Stimulated activated CD4-positive, alpha-beta T cell treated with anti-CD3 and anti-CD28 coated beads, Interleukin-4, amount 100 ng/mL, for 24 hours (primary cell): ENCODE measurements around the gene CLCN4.

Source experiments
- DNase-seq: peaks from one replicate; pipeline ENCODE4 v3.0.0-alpha.2; 2020

Gene CLCN4

DNA sequence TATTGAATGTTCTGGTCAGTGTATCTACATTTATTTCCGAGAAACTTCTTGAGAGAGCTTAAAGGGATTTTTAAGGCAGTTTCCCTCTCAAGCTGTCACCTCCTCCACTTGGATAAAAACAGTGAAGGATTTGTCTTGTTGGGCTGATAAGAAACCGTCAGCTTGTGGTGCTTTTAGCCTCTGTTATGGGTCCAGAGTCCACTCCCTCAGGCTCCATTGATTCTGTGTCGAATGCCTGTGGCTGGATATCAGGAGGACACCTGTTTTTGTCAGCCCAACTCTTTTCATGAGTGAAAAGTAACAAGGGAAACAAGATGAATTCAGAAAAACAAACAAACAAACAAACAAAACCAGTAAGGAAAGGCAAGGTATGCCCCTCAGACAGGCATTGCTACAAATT is 12.4 kb downstream of the CLCN4 start:
- DNase-seq = no peak

DNA sequence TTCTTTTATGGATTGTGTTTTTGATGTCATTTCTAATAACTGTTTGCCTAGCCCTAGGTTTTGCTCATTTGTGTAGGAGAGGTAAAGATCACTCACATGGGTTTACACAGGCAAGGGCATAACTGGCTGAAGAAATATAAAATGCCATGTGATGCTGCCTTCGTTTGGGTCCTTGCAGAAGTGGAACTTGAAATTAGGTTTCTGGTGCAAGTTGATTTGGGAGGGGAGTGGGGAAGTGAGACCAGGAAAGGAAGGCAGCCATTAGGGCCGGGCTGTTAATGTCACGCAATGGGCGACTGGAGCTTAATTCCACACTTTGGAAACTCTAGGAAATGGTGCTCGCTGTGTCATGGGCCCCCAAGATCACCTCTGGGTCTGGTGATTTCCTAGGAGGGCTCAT is 14.5 kb downstream of the CLCN4 start:
- DNase-seq = no peak

DNA sequence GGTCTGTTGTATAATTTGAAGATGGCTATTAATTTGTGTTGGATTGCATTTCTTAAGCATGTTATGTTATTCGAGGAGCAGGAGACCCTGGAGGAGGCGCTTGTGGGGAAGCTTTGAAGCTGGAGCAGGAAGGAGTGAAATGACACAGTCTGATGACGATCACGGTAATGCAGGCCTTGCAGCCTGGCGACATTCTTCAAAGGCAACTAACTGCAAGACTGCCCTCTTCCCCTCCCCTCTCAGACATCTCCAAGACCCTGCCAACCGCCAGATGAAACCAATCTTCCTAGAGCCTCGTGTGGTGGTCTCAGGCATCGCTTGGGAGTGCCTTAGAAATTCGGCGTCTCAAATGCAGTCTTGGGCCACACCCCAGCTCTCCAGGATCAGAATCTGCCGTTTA is 16.1 kb downstream of the CLCN4 start:
- no peak for DNase-seq

DNA sequence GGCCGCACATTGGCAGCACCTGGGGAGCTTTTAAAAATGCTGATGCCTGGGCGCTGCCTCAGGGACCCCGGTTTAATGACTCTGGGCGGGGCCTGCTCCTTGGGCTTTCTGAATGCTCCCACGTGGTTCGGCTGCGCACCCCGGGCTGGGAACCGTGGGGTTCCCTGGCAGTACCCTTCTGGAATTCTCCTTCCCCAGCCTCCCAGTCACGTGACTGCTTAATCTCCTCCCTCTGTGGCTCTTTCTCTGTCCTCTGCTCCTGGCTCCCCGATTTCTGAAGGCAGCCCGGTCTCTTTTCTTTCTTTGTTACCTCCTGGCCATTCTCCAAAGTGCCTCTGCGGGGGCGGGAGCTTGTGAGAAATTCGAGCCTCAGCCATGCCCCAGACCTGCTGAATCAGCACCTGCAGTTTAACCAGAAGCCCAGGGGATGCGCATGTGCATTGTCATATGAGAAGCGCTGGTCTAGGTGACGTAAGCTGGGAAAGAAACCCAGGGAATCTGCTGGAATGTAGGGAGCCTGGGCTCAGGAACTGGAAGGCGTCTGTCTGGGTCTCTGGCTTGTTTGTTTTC is 16.6 kb downstream of the CLCN4 start:
- DNase-seq = no peak

DNA sequence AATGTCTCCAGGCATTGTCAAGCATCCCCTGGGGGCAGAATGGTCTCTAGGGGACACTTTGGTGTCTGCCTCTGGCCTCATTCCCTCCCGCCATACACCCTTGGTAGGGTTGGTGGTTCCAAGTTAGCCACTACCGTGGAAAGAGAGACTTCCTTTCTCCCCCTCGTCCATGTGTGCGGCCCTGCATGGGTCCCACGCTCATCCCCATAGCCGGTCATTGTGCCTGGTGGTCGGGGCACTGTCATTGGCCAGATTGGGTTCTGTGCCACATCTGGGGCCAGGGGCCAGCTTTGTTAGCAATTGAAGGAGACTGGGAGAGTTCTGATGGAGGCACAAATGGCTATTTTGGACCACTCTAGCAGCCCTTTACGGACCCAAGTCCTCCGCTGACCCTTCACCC is 17.3 kb downstream of the CLCN4 start:
- DNase-seq = no peak

DNA sequence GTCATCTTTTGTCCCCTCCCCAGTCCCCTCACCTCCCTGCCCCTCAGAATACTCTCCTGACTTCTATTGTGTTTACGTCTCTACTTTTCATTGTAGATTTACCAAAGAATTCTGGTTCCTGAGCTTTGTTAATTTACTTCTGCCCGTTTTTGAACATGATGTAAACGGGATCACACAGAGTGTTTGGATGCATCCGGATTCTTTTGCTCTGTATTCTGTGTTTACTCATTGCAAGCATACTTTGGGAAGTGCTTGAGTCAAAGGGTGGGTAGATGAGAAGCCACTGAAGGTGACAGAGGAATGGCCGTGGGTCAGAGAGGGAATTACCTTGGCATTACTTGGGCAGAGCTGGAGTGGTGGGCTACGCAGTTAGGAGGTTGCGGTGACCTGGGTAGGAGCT is 18.0 kb downstream of the CLCN4 start:
- no peak for DNase-seq

DNA sequence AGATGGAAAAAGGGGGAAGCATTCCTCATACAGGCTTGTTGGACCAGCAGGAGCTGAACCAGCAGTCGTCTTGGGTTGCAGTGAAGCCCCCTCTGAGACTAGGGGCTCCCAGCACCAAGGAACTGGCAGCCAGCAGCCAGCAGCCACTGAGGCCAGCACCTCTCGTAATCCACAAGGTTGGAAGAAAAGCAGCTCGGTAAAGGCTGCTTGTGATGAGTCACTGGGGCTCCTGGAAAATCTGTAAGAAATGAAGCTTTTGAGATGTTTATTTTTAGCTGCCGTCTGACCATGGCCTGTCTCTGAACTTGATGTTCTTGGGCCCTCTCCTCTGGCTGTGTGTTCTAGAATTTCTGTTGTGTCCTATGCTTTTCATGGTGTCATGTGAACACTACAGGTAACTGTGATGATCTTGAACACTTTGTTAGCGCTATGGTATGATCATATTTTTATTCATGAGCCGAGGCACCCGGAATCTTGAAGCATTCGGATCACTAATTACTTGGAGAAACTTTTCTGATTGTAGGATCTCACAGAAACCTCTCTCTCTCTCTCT is 18.6 kb downstream of the CLCN4 start:
- no peak for DNase-seq

DNA sequence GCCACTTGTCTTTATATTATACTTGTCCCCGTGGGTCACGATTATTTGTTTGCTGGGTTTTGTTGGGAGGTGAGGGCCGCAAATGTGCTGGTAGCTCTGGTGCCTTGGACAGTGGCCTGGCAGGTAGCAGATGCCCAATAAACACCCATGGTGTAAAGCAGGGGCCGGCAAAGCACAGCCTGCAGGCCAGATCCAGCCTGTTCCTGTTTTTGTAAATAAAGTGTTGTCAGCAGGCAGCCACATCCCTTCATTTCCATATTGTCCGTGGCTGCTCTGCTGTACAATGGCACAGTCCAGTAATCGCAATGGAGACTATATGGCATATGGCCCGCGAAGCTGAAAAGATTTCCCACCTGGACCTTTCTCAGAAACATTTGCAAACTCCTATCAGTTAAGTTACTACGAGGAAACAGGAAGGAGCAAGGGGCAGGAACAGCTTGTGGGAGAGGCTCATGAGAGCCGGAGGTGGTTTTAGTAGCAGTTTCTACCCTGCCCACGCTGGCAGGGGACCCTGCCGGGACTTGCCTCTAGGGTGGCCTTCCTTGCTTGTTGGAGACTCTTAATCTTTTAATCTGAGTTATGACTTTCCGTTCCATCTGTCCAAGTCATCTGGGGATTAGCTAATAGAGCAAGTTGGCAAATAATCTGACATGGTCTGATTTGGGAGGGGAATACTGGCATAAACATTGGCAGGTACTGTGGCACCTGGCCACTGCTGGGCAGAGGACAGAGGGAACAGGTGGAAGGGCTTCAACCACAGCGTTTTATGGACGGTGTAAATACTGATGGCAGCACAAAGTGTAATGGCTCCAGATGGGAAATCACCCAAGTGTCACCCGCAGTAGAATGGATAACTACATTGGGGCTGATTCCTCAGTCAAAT is 19.6 kb downstream of the CLCN4 start:
- no peak for DNase-seq

DNA sequence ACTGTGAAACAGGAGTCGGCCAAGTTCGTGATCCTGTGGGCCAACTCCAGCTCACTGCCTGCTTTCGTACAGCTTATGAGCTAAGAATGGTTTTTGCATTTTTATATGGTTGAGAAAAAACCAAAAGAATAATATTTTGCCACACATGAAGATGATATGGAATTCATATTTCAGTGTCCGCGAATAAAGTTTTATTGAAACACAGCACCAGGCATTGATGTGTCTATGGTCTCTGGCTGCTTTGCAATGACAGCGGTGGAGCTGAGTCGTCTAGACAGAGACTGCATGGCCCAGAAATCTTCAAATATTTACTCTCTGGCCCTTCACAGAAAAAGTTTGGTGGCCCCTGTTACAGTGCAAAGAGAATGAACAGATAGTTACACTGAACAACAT is 20.2 kb downstream of the CLCN4 start:
- DNase-seq = no peak

DNA sequence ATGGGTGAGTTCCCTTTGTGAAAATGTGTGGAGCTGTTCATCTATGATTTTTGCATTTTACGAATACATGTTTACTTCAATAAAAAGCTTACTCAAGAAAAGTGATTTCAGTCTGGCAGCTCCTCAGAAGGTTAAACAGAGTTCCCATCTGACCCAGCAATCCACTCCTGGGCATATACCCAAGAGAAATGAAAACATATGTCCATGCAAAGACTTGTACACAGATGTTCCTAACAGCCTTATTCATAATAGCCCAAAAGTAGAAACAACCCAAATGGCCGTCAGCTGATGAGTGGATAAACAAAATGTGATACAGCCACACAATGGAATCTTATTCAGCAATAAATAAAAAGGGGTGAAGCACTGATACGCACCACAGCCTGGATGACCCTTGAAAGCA is 20.8 kb downstream of the CLCN4 start:
- no peak for DNase-seq

DNA sequence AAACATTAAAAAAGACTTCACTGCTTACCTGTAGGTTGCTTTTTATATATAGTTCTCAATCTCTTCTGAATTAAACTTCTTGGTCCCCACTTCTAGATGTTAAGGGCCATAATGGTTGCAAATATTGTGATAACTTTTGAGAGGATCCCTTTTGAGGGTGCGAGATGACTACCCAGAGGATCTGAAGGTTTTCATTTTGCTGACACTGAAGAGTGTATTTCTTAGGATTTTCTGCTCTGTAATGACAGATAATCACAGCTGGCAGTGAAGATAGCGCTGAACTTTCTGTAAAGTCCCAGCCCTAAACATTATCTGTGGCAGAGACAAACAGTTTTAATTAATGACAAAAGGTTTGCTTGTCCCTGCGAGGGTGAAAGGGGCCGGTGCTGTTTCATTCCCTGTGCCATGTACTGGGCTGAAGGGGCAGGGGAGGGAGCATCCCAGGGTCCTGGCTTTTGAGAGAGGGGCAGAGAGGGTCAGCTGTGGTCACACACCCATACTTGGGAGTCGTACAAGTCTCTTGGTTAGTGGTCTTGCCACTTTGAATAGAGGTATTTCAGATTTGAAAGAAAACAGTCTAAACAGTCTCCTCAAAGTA is 22.2 kb downstream of the CLCN4 start:
- DNase-seq = no peak

DNA sequence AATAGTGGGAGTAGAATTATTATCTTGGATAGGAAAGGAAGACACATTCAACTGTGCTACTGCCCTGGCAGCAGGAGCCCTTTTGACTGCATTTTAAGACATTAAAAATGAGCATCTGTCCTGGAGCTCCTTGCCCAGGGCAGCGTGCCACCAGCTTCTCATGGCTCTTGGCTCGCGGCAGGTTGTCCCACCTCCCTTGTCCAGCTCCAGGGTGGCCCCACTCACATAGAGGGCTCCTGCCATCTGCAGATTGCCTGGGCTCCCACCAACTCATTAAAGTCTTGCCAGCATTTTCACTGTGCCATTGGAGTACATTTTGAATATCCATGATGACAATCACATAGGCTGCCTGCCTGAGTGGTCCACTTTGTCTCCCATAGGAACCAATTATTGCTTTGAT is 27.0 kb downstream of the CLCN4 start:
- DNase-seq = no peak

DNA sequence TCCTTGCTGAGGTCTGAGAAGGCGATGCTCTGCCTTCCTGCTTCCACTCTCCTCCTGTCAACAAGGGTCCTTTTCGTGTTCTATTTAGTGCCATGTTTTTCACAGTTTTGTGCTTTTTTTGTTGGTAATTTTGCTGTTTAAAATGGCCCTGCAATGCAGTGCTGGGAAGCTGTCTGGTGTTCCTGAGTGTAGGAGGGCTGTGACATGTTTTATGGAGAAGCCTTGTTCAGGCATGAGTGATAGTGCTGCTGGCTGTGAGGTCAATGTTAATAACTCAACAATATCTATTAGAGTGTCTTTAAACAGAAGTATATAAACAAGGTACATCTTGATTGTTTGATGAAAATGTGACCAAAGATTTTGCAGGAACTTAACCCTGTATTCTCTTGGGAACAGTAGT is 27.6 kb downstream of the CLCN4 start:
- no peak for DNase-seq

DNA sequence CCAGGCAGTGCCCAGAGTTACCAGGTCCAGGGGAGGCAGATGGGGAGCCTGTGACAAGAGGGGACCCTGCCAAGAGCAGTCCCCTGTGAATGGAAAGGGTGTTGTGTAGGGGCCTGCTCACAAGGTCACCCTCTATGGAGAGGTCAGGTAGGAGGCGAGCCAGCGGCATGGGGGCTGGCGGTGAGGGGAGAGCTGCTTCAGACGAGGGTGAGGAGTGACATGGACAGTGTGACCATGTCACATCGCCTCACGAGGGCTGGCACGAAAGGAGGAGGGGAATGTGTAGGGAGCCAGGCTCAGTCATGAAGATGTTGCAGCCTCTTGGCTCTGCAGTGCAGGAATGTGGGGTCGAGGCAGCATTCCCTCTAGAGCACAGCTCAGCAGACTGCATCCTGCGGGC is 29.6 kb downstream of the CLCN4 start:
- DNase-seq = no peak

DNA sequence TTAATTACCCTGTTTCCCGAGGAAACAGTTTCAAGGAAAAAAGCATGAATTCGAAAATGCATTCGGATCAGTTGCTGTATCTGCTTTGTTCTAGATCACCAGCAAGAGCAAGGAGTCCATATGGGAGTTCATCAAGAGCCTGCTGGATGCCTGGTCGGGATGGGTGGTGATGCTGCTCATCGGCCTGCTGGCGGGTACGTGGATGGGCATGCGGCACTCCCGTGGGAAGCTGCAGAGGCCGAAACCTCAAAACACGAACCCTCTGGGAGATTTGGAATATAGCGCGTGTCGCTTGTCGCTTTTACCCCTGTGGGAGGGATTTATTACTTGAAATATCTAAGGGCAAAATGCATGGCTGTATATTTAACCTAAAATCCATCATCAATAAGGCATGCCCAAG is 30.6 kb downstream of the CLCN4 start:
- no peak for DNase-seq

DNA sequence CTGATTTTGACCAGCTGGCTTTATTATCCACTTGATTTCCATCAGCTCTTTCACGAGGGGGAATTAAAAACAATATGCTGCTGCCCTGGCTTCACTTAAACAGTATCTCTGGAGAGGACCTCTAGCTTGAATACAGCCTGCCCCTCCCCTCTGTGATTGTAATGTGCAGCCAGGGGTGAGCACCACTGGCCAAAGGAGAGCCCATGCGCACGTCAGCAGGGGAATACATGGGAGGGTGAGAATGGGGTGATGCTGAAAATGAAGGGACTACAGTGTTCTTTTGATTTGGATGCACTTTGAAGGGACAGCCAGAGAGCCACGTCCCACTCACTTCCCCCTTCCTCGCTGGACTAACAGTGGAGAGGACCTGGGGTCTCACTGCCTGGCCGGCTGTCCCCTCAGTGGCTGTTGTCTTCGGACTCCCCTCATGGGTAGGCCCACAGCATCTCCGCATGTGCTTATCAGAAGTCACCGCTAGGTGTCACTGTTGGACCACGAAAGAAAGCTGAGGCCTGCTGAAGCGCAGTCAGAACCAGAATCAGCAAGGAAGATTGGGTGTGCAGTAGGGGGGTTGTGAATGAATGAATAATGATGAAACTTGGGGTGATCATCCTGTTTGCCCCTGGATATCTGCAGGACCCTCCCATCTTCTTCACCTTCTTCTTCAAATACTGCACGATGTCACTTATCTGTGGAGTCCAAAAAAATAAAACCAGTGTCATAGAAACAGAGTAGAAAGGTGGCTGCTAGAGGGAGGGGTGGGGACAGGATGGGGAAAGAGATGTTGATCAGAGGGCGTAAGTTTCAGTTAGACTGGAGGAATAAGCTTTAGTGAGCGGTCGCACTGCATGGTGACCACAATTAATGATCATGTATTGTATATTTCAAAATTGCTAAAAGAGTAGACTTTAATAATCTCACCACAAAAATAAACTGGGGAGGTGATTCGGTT is 32.8 kb downstream of the CLCN4 start:
- DNase-seq = peak; percentile 70

DNA sequence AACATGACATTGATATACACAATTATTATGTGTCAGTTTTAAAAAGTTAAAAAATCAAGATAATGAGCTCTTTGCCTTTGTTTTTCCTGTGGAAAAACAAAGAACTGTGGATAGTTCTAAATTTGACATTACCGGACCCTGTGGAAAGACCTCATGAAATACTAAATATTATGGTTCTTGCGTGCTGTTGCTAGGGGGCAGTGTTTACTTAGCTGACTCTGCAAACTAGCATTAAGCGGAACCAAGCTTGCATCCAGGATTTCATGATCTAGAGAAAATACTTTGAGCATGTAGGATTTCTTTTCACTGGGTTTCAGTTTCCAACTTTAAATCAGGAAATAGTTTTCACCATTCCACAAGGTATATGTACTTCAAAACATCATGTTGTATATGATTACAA is 33.6 kb downstream of the CLCN4 start:
- no peak for DNase-seq

DNA sequence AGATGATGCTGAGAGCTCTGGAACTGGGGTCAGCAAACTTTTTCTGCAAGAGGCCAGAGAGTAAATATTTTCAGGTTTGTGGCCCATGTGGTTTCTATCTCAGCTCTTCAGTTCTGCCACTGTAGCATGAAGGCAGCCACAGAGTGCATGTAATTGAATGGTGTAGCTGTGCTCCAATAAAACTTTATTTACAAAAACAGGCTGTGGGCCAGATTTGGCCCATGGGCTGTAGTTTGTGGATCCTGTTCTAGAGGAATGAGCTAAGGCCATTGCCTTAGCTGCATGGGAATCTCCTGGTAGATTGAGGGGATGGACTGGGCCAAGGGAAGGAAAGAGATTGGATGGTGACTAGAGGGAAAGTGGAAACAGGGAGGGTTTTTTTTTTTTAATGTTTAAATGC is 36.8 kb downstream of the CLCN4 start:
- no peak for DNase-seq

DNA sequence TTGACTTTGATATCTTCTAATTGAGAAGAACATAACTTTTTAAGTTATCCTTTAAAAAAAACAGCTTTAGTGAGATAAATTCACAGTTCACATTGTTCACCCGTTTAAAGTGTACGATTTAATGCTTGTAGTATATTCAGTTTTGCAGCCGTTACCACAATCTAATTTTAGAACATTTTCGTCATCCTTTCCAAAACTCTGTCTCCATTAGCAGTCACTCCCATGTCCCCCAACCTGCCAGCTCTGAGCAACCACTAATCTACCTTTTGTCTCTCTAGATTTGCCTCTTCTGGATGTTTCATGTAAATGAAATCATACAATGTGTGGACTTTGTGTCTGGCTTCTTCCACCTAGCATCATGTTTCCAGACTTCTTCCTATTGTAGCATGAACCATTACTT is 38.6 kb downstream of the CLCN4 start:
- no peak for DNase-seq

DNA sequence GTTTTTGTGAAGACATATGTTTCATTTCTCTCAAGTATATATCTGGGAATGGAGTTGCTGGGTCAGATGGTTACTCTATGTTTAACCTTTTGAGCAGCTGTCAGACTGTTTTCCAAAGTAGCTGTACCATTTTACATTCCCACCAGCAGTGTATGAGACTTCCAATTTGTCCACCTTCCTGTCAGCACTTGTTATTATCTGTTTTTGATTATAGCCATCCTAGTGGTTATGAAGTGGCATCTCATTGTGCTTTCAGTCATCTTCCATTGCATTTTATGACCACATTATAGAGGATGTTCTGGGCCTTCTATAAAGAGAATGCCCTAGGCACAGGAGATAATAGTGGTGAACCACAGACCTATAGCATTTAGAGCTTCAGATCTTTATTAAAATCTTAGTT is 39.2 kb downstream of the CLCN4 start:
- no peak for DNase-seq

DNA sequence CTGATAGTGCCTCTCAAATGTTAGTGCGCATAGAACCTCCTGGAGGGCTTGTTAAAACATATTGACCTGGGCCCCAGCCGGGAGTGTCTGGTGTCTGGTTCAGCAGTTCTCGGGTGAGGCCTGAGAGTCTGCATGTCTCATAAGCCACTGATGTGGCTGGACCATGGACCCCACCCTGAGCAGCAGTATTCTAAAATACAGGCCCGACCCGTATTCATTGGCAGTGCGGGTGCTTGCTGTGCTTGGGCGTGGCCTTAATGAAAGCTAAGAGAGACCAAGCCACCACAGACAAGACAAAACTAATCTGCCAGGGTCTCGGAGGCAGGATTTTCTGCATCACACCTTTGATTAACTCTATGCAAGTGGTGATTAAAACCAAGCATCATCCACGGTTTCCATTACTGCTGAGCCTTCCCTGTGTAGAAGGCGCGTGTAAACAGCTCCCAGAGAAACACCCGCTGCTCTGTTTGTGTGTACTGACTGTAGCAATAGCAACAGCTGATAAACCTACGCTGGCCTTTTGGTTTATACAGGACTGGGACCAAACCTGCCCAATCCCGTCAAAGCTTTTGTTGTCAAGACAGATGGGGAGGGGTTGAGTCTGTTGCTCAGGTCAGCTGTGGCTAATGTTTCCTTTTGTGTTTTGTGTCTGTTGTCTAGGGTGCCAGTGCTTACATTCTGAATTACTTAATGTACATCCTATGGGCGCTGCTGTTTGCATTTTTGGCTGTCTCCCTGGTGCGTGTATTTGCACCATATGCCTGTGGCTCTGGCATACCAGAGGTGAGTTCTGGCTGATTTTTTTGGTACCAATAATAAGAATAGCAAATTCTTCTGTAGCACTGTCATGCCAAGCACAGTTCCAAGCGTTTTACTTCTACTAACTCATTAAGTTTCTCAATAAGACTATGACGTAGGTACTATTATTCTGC is 40.8 kb downstream of the CLCN4 start:
- no peak for DNase-seq

DNA sequence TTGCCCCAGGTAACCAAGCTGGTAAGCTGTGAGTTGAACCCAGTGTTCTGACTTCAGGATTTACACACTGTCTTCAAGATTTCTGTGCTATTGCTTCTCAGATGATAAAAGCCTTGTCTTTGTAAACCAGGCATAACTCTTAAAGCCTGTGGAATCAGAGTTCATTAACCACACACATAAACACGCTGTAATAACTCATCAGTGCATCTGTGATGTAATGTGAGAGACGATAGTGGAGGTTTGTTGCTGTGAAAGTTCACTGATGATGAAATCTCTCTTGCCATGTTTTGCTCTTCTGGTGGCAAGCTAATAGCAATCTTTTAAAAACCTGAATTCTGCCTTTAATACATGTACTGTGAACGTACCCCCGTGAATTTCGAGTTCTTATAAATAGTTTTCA is 41.5 kb downstream of the CLCN4 start:
- no peak for DNase-seq
